ENCODE measurements around the gene EFCAB7. TPM values are rescaled to one million over a fixed set of nuclear protein-coding genes. Genes with fewer than 3 reads are reported as not detected.

The EFCAB7 gene
- total RNA-seq, 5 donors from 2014 or later (not counting 1 experiment from before 2014, with no cell fraction given), result 6.5 to 8.1 (median 7.4) TPM

DNA sequence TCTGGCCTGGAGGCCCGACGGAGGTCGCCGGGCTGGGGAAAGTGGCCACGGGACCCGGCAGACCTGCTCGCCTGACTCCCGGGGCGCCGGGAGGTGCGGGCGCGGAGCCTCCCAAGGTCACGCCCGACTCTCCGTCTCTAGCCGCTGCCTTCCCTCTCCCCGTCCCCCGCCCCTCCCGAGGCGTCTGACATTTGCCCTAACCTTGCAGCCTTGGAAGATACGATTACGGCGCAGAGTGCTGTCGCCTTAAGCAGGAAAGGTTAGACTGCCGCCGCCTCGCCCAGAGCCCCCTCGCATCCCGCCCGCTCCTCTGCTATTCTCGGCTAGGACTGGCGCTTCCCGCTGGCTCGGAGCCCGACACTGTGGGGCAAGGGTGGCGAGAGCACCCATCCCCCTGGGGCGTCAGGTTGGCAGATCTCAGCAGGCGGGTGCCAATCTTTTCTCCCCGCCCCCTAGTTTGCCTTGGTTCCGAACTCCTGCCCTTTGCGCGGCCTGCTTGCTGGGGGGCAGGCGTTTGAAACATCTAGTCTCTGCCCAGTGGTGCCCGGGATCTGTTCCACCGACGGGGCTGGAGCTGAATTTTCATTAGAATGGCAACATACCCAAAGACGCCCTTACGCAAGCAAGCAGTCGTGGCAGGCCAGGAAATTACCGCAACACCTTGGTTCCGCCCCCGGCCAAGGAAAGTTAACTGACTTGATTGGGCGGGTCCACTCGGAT, 70.7 kb downstream of the EFCAB7 start:
- Histone ChIP-seq H3K4me1 (ENCODE audit: control insufficient read depth in 1 of 2, extremely low read depth in 1 of 2, insufficient read depth in 2 of 2, low read length in 2 of 2) (peaks cover 4 to 17% of the 10 kb centered on the region in 2 experiments), H3K4me3 (ENCODE audit: control insufficient read depth in 1 of 2, extremely low read depth in 1 of 2, low read length in 1 of 2) (peak overlapping the region; percentile 89), H3K27me3 (replicated peaks in 1 of 2; ENCODE audit: control insufficient read depth in 2 of 2, extremely low read depth in 1 of 2, insufficient read depth in 2 of 2, low read length in 1 of 2) (no peaks in the 10 kb centered on the region), H3K9me3 (no peaks in the 10 kb centered on the region), H3K36me3 (ENCODE audit: control insufficient read depth in 2 of 2, extremely low read depth in 1 of 2, insufficient read depth in 1 of 2, low read length in 1 of 2) (peaks cover 0 to 2% of the 10 kb centered on the region in 2 donors), H3K27ac (ENCODE audit: low read length) (peak overlapping the region; percentile 93)
- no peaks in the 10 kb centered on the region for H3K9me3 Mint-ChIP-seq
- DNase-seq (peak; percentile 53 to 81 (median 71)), ATAC-seq (replicated peaks in 1 of 4) (peak; percentile 63 to 73 (median 69))
- H3K36me3 Mint-ChIP-seq, result no peaks in the 10 kb centered on the region
- peak overlapping the region; percentile 96 to 98 for H3K27ac Mint-ChIP-seq
- H3K4me3 Mint-ChIP-seq, result peak overlapping the region; percentile 95 to 99 (median 99)
- WGBS (ENCODE audit: insufficient coverage), result under 1% methylated on average over 51 of the region's 55 CpGs
- ChIA-PET POLR2A (interaction anchor here in 1 of 2 donors (0.6 to 0.7 kb wide), 3 partner anchors 32 to 1048 kb away, joined by 4 to 5 read pairs (median 4); no protein-coding TSS in a partner anchor), CTCF (interaction anchor here in 1 of 2 donors (0.6 to 1.9 kb wide), 2 partner anchors 19 to 56 kb away, joined by 3 to 9 read pairs; no protein-coding TSS in a partner anchor)
- peaks cover 33 to 42% (median 37%) of the 10 kb centered on the region in 3 donors for H3K4me1 Mint-ChIP-seq
- H3K27me3 Mint-ChIP-seq, result no peaks in the 10 kb centered on the region

DNA sequence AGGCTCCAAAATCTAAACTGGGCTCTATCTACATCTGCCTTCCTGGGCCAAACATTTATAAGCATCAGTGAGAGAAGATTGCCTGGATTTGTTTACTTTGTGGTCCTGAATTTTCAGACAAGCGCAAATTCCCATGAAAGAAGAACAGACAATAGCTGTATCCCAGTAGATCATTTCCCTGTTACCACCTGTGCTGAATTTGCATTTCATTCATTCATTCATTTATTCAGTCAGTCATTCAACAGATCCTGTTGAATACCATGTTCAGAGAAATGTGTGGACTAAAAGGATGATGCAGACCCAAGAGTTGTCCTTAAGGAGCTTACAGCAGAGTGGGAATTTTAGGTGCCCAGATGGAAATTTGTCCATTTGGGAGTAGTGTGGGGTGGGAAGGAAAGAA, 72.1 kb downstream of the EFCAB7 start:
- Histone ChIP-seq H3K4me1 (ENCODE audit: control insufficient read depth in 1 of 2, extremely low read depth in 1 of 2, insufficient read depth in 2 of 2, low read length in 2 of 2) (peaks cover 4 to 17% of the 10 kb centered on the region in 2 experiments), H3K36me3 (ENCODE audit: control insufficient read depth in 2 of 2, extremely low read depth in 1 of 2, insufficient read depth in 1 of 2, low read length in 1 of 2) (peaks cover 0 to 2% of the 10 kb centered on the region in 2 donors), H3K4me3 (ENCODE audit: control insufficient read depth in 1 of 2, extremely low read depth in 1 of 2, low read length in 1 of 2) (no peak overlapping the region), H3K27me3 (replicated peaks in 1 of 2; ENCODE audit: control insufficient read depth in 2 of 2, extremely low read depth in 1 of 2, insufficient read depth in 2 of 2, low read length in 1 of 2) (no peaks in the 10 kb centered on the region), H3K27ac (ENCODE audit: low read length) (no peak overlapping the region), H3K9me3 (no peaks in the 10 kb centered on the region)
- Mint-ChIP-seq H3K4me3 (peak overlapping the region in 1 of 3 donors; percentile 46), H3K4me1 (peaks cover 32 to 42% (median 37%) of the 10 kb centered on the region in 3 donors), H3K36me3 (peaks cover 5% of the 10 kb centered on the region), H3K27me3 (no peaks in the 10 kb centered on the region), H3K27ac (no peak overlapping the region), H3K9me3 (no peaks in the 10 kb centered on the region)
- POLR2A ChIA-PET, result interaction anchor here in 1 of 2 donors (0.8 kb wide), 1 partner anchor 18 kb away, joined by 4 read pairs; no protein-coding TSS in a partner anchor
- CTCF ChIA-PET, result interaction anchor here in 1 of 2 donors (0.6 kb wide), 1 partner anchor 17 kb away, joined by 8 read pairs; no protein-coding TSS in a partner anchor
- 100% methylated on average over 1 of the region's 1 CpG for WGBS (ENCODE audit: insufficient coverage)
- ATAC-seq (replicated peaks in 1 of 4), result no peak
- no peak for DNase-seq

GRCh38 chr1:63599799-63600198, 76.5 kb downstream of the EFCAB7 start:
- Histone ChIP-seq H3K4me1 (ENCODE audit: control insufficient read depth in 1 of 2, extremely low read depth in 1 of 2, insufficient read depth in 2 of 2, low read length in 2 of 2) (no peaks in the 10 kb centered on the region), H3K27me3 (replicated peaks in 1 of 2; ENCODE audit: control insufficient read depth in 2 of 2, extremely low read depth in 1 of 2, insufficient read depth in 2 of 2, low read length in 1 of 2) (no peaks in the 10 kb centered on the region), H3K4me3 (ENCODE audit: control insufficient read depth in 1 of 2, extremely low read depth in 1 of 2, low read length in 1 of 2) (no peak overlapping the region), H3K27ac (ENCODE audit: low read length) (no peak overlapping the region), H3K9me3 (no peaks in the 10 kb centered on the region), H3K36me3 (ENCODE audit: control insufficient read depth in 2 of 2, extremely low read depth in 1 of 2, insufficient read depth in 1 of 2, low read length in 1 of 2) (peaks cover 0 to 2% of the 10 kb centered on the region in 2 donors)
- POLR2A ChIA-PET, result interaction anchor here in 1 of 2 donors (0.8 kb wide), 1 partner anchor 531 kb away, joined by 3 read pairs; no protein-coding TSS in a partner anchor
- DNase-seq (no peak), ATAC-seq (replicated peaks in 1 of 4) (no peak)
- H3K36me3 Mint-ChIP-seq, result peaks cover 16% of the 10 kb centered on the region
- WGBS (ENCODE audit: insufficient coverage), result 83% methylated on average over 2 of the region's 5 CpGs
- H3K9me3 Mint-ChIP-seq, result no peaks in the 10 kb centered on the region
- H3K4me3 Mint-ChIP-seq, result no peak overlapping the region
- no peaks in the 10 kb centered on the region for H3K27me3 Mint-ChIP-seq
- CTCF ChIA-PET, result interaction anchor here in 1 of 2 donors (0.7 kb wide), 1 partner anchor 777 kb away, joined by 3 read pairs; no protein-coding TSS in a partner anchor
- H3K4me1 Mint-ChIP-seq, result peaks cover 15 to 33% (median 16%) of the 10 kb centered on the region in 3 donors
- no peak overlapping the region for H3K27ac Mint-ChIP-seq

DNA sequence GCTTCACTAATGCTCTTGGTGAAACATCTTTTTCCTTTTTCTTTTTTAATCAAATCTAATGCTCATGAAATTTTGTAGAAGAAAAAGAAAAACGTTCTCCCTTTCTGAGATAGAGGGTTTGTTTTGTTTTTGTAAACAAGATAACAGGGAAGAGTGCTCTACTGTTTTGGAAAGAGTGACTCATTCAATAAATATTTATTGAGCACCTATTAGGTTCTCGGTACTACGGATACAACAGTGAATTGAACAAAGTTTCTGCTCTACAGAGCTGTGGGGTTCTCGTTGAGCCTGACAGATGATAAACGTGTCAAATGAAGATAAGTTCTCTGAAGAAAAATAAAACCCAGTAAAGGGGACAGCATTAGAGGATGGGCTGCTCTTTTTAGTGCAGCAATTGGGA, 76.9 kb downstream of the EFCAB7 start:
- DNase-seq, result no peak
- WGBS (ENCODE audit: insufficient coverage), result 94% methylated on average over 4 of the region's 5 CpGs
- CTCF ChIA-PET, result no interaction called here

GRCh38 chr1:63601061-63601460, 77.7 kb downstream of the EFCAB7 start:
- POLR2A ChIA-PET, result no interaction called here
- H3K4me1 Mint-ChIP-seq, result peaks cover 7 to 24% (median 7%) of the 10 kb centered on the region in 3 donors
- Histone ChIP-seq H3K36me3 (ENCODE audit: control insufficient read depth in 2 of 2, extremely low read depth in 1 of 2, insufficient read depth in 1 of 2, low read length in 1 of 2) (peaks cover 2% of the 10 kb centered on the region in 2 donors), H3K27ac (ENCODE audit: low read length) (no peak overlapping the region), H3K4me1 (ENCODE audit: control insufficient read depth in 1 of 2, extremely low read depth in 1 of 2, insufficient read depth in 2 of 2, low read length in 2 of 2) (no peaks in the 10 kb centered on the region), H3K27me3 (replicated peaks in 1 of 2; ENCODE audit: control insufficient read depth in 2 of 2, extremely low read depth in 1 of 2, insufficient read depth in 2 of 2, low read length in 1 of 2) (no peaks in the 10 kb centered on the region), H3K4me3 (ENCODE audit: control insufficient read depth in 1 of 2, extremely low read depth in 1 of 2, low read length in 1 of 2) (no peak overlapping the region), H3K9me3 (no peaks in the 10 kb centered on the region)
- DNase-seq, result no peak
- H3K4me3 Mint-ChIP-seq, result no peak overlapping the region
- no peaks in the 10 kb centered on the region for H3K9me3 Mint-ChIP-seq
- CTCF ChIA-PET, result no interaction called here
- 79% methylated on average over 2 of the region's 3 CpGs for WGBS (ENCODE audit: insufficient coverage)
- ATAC-seq (replicated peaks in 1 of 4), result no peak
- H3K27me3 Mint-ChIP-seq, result no peaks in the 10 kb centered on the region
- peaks cover 16% of the 10 kb centered on the region for H3K36me3 Mint-ChIP-seq
- H3K27ac Mint-ChIP-seq, result no peak overlapping the region

More for the DNA sequence above, 76.9 kb downstream of the EFCAB7 start:
- H3K27ac ChIP-seq (ENCODE audit: low read length), result no peak overlapping the region
- H3K4me3 ChIP-seq (ENCODE audit: control insufficient read depth in 1 of 2, extremely low read depth in 1 of 2, low read length in 1 of 2), result no peak overlapping the region
- H3K9me3 Mint-ChIP-seq, result no peaks in the 10 kb centered on the region
- no peaks in the 10 kb centered on the region for H3K27me3 ChIP-seq (replicated peaks in 1 of 2; ENCODE audit: control insufficient read depth in 2 of 2, extremely low read depth in 1 of 2, insufficient read depth in 2 of 2, low read length in 1 of 2)
- H3K36me3 Mint-ChIP-seq, result peaks cover 16% of the 10 kb centered on the region
- peaks cover 13 to 32% (median 14%) of the 10 kb centered on the region in 3 donors for H3K4me1 Mint-ChIP-seq
- H3K27ac Mint-ChIP-seq, result no peak overlapping the region
- H3K9me3 ChIP-seq, result no peaks in the 10 kb centered on the region
- H3K27me3 Mint-ChIP-seq, result no peaks in the 10 kb centered on the region
- peaks cover 0 to 2% of the 10 kb centered on the region in 2 donors for H3K36me3 ChIP-seq (ENCODE audit: control insufficient read depth in 2 of 2, extremely low read depth in 1 of 2, insufficient read depth in 1 of 2, low read length in 1 of 2)
- H3K4me3 Mint-ChIP-seq, result no peak overlapping the region
- no peaks in the 10 kb centered on the region for H3K4me1 ChIP-seq (ENCODE audit: control insufficient read depth in 1 of 2, extremely low read depth in 1 of 2, insufficient read depth in 2 of 2, low read length in 2 of 2)
- POLR2A ChIA-PET, result interaction anchor here in 1 of 2 donors (0.8 kb wide), 1 partner anchor 530 kb away, joined by 3 read pairs; no protein-coding TSS in a partner anchor
- no peak for ATAC-seq (replicated peaks in 1 of 4)

DNA sequence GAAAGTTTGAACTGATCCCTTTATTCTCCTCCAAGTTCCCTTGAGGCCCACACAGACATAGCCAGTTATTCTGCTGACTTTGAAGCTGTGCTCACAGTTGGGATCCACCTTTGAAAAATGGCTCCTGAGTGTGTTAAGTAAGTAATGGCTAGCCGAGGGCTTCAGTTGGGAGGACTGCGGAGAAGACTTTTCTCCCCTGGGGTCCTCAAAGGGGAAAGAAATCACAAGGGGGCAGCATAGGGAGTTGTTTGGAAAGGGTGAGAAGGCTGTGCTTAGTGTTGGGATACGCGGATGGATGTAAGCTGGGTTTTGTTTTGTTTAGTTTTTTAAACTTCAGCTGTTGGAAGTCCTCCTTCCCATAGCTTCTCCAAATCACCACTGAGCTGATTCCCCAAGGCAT, 78.1 kb downstream of the EFCAB7 start:
- no peak overlapping the region for H3K4me3 Mint-ChIP-seq
- Histone ChIP-seq H3K4me3 (ENCODE audit: control insufficient read depth in 1 of 2, extremely low read depth in 1 of 2, low read length in 1 of 2) (no peak overlapping the region), H3K27ac (ENCODE audit: low read length) (no peak overlapping the region), H3K36me3 (ENCODE audit: control insufficient read depth in 2 of 2, extremely low read depth in 1 of 2, insufficient read depth in 1 of 2, low read length in 1 of 2) (peaks cover 2 to 4% of the 10 kb centered on the region in 2 donors), H3K4me1 (ENCODE audit: control insufficient read depth in 1 of 2, extremely low read depth in 1 of 2, insufficient read depth in 2 of 2, low read length in 2 of 2) (no peaks in the 10 kb centered on the region), H3K9me3 (no peaks in the 10 kb centered on the region), H3K27me3 (replicated peaks in 1 of 2; ENCODE audit: control insufficient read depth in 2 of 2, extremely low read depth in 1 of 2, insufficient read depth in 2 of 2, low read length in 1 of 2) (no peaks in the 10 kb centered on the region)
- no peak overlapping the region for H3K27ac Mint-ChIP-seq
- WGBS (ENCODE audit: insufficient coverage), result 79% methylated on average over 2 of the region's 4 CpGs
- DNase-seq (no peak), ATAC-seq (replicated peaks in 1 of 4) (no peak)
- POLR2A ChIA-PET, result interaction anchor here in 1 of 2 donors (0.5 kb wide), 1 partner anchor 278 kb away, joined by 3 read pairs; no protein-coding TSS in a partner anchor
- peaks cover 6 to 20% (median 6%) of the 10 kb centered on the region in 3 donors for H3K4me1 Mint-ChIP-seq
- H3K9me3 Mint-ChIP-seq, result no peaks in the 10 kb centered on the region
- CTCF ChIA-PET, result interaction anchor here in 1 of 2 donors (0.6 kb wide), 1 partner anchor 46 kb away, joined by 4 read pairs; no protein-coding TSS in a partner anchor
- peaks cover 16% of the 10 kb centered on the region for H3K36me3 Mint-ChIP-seq
- H3K27me3 Mint-ChIP-seq, result no peaks in the 10 kb centered on the region

Measured in T-cell (primary cell).